Activated T-helper 2 cell treated with anti-CD3 and anti-CD28 coated beads, Interferon-gamma antibody, Interleukin-2, Interleukin-4, amounts not matched to agents 10 μg/mL and 5 μg/mL and 100 μg/mL, durations not matched to agents 14 hours and 24 hours and 36 hours (primary cell): Measurements from ENCODE around the gene RRAS. TPM values are rescaled to one million over a fixed set of nuclear protein-coding genes. Genes with fewer than 3 reads are reported as not detected.

Source experiments
- DNase-seq: peaks from one replicate; pipeline ENCODE4 v3.0.0; 2021; ENCODE audit warnings: low spot score
- H3K27ac Mint-ChIP-seq: one replicate; pipeline ENCODE4 v1.8.0; 2021; ENCODE audit warnings: mixed read lengths
- H3K27me3 Mint-ChIP-seq: one replicate; pipeline ENCODE4 v1.8.0; 2021; ENCODE audit warnings: low read depth, mixed read lengths
- H3K36me3 Mint-ChIP-seq: one replicate; pipeline ENCODE4 v1.8.0; 2021; ENCODE audit warnings: low read depth, mixed read lengths
- H3K4me1 Mint-ChIP-seq: one replicate; pipeline ENCODE4 v1.8.0; 2021; ENCODE audit warnings: low read depth, mixed read lengths
- H3K4me3 Mint-ChIP-seq: one replicate; pipeline ENCODE4 v1.8.0; 2021; ENCODE audit warnings: low read depth, mild to moderate bottlenecking, moderate library complexity, mixed read lengths
- H3K9me3 Mint-ChIP-seq: one replicate; pipeline ENCODE4 v1.8.0; 2021; ENCODE audit warnings: mixed read lengths
- intact Hi-C: fragments of 100-400 bp; cut with micrococcal nuclease; formaldehyde crosslinking; loops from one replicate; pipeline ENCODE4 v1.15.1; 2023
- total RNA-seq: library from RNA; stranded (reverse); gene quantifications from 2 replicates; pipeline ENCODE4 v1.2.3, GENCODE V29; 2022

RRAS gene
- total RNA-seq: 4.9 and 6.2 TPM in 2 replicates

DNA sequence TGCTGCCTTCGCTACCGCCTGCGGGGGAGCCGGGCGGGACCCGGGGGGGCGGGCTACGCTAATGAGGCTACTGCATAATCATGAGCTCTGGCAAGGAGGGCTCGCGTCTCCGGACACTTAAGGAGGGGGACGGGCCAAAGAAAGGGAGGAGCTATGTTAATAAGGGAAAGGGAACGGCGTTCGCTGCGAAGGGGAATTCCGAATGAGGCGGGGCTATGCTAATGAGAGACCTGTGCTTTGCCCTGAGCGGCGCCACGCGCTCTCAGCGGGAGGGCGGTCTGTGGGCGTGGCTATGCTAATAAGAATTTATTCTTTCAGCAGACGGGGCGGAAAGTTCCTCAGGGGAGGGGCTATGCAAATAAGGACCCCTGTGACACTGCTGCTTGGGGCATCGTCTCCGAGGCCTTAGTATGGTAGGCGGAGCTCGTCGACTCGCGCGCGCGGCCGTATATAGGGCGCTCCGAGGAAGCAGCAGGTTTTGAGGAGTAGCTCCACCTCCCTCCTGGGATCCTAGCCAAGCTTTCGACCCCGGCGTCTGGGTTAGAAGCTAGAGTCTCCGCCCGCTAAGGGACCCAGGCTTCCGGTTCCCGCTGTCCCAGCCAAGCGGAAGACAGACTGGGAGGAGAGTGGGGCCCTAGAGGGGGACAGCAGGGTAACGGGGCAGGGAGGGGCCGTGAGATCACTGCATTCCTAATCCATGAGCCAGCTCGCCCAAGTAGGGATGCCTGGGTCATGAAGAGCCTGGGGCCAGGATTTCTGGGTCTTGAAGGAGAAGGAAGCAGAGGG lies at the start of gene RRAS:
Gene RRAS (minus strand): TSS at position 31 of the 786 bp plus-strand sequence. CDS start 45 bp downstream, outside the sequence.
- peaks cover 12% of the 10 kb centered on the region for H3K36me3 Mint-ChIP-seq
- peaks cover 47% of the 10 kb centered on the region for H3K4me1 Mint-ChIP-seq
- no peaks in the 10 kb centered on the region for H3K9me3 Mint-ChIP-seq
- intact Hi-C loops: loop anchor here (1.0 to 2.0 kb wide), 4 partner anchors 47 to 288 kb away; partner anchors contain the start of genes ATF5 and NUP62
- peak; percentile 100 for DNase-seq
- peak within 1 kb of the TSS; percentile 97 for H3K27ac Mint-ChIP-seq
- peaks cover 1% of the 10 kb centered on the region for H3K27me3 Mint-ChIP-seq
- H3K4me3 Mint-ChIP-seq: peak within 1 kb of the TSS; percentile 91

GRCh38 chr19:49689133-49690078 lies 49.5 kb upstream of the RRAS start, which contains the start of gene ADM5:
ADM5 (plus strand) TSS chr19:49689594; CDS start chr19:49689838, 244 bp downstream.
- H3K36me3 Mint-ChIP-seq: peaks cover 44% of the 10 kb centered on the region
- no peak for DNase-seq
- peak within 1 kb of the TSS; percentile 81 for H3K4me3 Mint-ChIP-seq
- peaks cover 12% of the 10 kb centered on the region for H3K4me1 Mint-ChIP-seq
- no peaks in the 10 kb centered on the region for H3K9me3 Mint-ChIP-seq
- H3K27me3 Mint-ChIP-seq: peaks cover 11% of the 10 kb centered on the region
- H3K27ac Mint-ChIP-seq: no peak within 1 kb of the TSS
- intact Hi-C loops: no loop called here

- H3K4me3 Mint-ChIP-seq: no peak overlapping the region
- H3K4me1 Mint-ChIP-seq: peaks cover 12% of the 10 kb centered on the region
- no peak for DNase-seq
- peaks cover 52% of the 10 kb centered on the region for H3K36me3 Mint-ChIP-seq
- H3K27me3 Mint-ChIP-seq: peaks cover 11% of the 10 kb centered on the region
- no peaks in the 10 kb centered on the region for H3K9me3 Mint-ChIP-seq
- H3K27ac Mint-ChIP-seq: no peak overlapping the region
- intact Hi-C loops: no loop called here
Measured at GRCh38 chr19:49688531-49689132, 48.7 kb upstream of the RRAS start.

DNA sequence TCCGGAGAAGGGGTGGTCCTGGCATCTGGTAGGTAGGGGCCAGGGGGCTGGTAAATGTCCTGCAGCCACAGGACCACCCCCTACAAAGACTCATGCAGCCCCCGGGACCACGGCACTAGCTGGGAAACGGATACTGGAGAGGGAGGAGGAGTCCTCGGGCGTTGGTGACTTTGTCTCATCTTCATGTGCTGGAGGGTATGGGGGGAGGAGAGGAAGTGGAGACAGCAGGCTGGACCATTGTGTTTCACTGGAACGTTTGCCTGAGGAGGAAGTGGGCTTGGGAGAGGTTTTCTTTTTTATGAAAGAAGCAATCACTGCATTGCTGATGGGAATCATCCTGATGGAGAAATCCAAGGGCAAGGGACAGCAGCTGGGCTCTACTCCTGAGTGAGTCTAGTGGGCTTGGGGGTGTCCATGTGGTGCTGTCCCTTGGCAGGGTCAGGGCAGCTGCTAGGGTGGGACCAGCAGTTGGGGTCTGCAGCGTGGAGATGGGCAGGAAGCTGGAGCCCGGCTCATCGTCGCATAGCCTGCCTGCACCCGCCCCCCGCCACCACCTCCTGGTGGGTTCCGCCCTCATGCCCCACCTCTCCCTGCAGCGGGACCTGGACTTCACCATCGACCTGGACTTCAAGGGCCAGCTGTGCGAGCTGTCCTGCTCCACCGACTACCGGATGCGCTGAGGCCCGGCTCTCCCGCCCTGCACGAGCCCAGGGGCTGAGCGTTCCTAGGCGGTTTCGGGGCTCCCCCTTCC lies 47.8 kb upstream of the RRAS start:
- no peak for DNase-seq
- H3K4me3 Mint-ChIP-seq: no peak overlapping the region
- peaks cover 11% of the 10 kb centered on the region for H3K27me3 Mint-ChIP-seq
- H3K36me3 Mint-ChIP-seq: peaks cover 60% of the 10 kb centered on the region
- peaks cover 12% of the 10 kb centered on the region for H3K4me1 Mint-ChIP-seq
- no peaks in the 10 kb centered on the region for H3K9me3 Mint-ChIP-seq
- intact Hi-C loops: no loop called here
- no peak overlapping the region for H3K27ac Mint-ChIP-seq

- DNase-seq: no peak
- intact Hi-C loops: no loop called here
- H3K27me3 Mint-ChIP-seq: peaks cover 8% of the 10 kb centered on the region
- H3K4me1 Mint-ChIP-seq: peaks cover 15% of the 10 kb centered on the region
- peaks cover 65% of the 10 kb centered on the region for H3K36me3 Mint-ChIP-seq
- no peaks in the 10 kb centered on the region for H3K9me3 Mint-ChIP-seq
- no peak overlapping the region for H3K4me3 Mint-ChIP-seq
- H3K27ac Mint-ChIP-seq: no peak overlapping the region
Measured at GRCh38 chr19:49687150-49687549, 47.2 kb upstream of the RRAS start.

DNA sequence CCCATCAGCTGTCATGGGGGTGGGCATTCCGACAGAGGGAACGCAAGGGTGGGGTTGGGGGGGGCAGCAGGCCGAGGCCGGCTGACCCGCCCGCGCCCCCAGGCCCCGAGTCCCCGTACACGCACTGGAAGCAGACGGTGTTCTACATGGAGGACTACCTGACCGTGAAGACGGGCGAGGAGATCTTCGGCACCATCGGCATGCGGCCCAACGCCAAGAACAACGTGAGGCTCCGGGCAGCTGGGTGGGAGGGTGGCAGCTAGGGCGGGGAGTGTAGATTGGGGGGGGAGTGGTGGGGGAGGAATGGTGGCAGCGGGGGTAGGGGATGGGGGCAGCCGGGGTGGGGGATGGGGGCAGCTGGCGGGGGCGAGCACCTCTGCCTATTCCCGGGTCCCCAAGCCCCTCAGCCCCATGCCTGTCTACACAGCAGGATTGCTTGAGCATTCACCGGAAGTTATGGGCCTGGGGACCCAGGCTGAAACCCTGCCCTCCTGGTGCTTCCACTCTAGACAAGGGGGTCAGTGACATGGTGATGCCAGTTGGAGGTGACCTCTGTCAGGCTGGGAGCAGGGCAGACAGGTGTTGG lies 46.7 kb upstream of the RRAS start:
- peaks cover 8% of the 10 kb centered on the region for H3K27me3 Mint-ChIP-seq
- H3K36me3 Mint-ChIP-seq: peaks cover 70% of the 10 kb centered on the region
- no peaks in the 10 kb centered on the region for H3K9me3 Mint-ChIP-seq
- H3K4me1 Mint-ChIP-seq: peaks cover 15% of the 10 kb centered on the region
- H3K27ac Mint-ChIP-seq: no peak overlapping the region
- intact Hi-C loops: no loop called here
- DNase-seq: no peak
- no peak overlapping the region for H3K4me3 Mint-ChIP-seq

- Mint-ChIP-seq H3K36me3 (peaks cover 73% of the 10 kb centered on the region), H3K27ac (no peak overlapping the region)
Measured at GRCh38 chr19:49685845-49686332, 45.9 kb upstream of the RRAS start.

GRCh38 chr19:49684983-49685553 lies 45.1 kb upstream of the RRAS start:
- intact Hi-C loops: no loop called here
- Mint-ChIP-seq H3K4me1 (peaks cover 8% of the 10 kb centered on the region), H3K36me3 (peaks cover 74% of the 10 kb centered on the region), H3K4me3 (no peak overlapping the region), H3K27me3 (no peaks in the 10 kb centered on the region), H3K9me3 (no peaks in the 10 kb centered on the region), H3K27ac (no peak overlapping the region)
- no peak for DNase-seq

More at GRCh38 chr19:49685845-49686332, 45.9 kb upstream of the RRAS start:
- H3K4me1 Mint-ChIP-seq: peaks cover 12% of the 10 kb centered on the region
- intact Hi-C loops: no loop called here
- H3K27me3 Mint-ChIP-seq: peaks cover 7% of the 10 kb centered on the region
- H3K9me3 Mint-ChIP-seq: no peaks in the 10 kb centered on the region
- no peak overlapping the region for H3K4me3 Mint-ChIP-seq
- no peak for DNase-seq

DNA sequence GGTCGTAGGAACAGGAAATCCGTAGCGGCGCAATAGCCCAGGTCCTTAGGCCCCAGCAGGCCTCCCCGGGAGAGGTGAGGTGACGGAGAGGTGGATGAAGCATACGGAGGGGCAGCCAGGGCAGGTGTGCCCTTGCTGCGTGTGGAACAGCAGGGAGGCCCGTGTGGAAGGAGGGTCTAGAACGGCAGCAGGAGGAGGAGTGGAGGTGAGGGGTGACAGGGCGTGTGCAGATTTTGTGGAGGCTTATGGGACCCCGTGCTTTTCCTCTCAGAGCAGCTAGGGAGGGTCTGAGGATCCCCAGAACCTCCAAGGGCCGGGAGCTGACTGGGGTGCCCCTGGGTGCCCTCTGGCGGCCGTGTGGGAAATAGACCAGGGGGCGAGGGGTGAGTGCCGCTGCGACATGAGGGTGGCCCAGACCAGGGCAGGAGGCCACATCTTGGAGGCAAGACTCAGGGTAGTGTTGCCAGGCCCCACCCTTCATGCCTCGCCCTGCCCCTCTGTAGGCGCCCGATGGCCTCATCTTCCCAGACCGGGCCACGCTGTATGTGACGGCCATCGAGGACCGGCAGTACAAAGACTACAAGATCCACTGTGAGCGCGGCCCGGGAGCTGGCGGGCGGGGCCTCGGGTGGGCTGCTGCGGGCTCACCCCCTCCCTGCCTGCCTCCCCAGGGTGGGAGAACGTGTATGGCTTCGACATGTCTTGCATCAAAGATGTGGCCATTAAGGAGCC lies 44.5 kb upstream of the RRAS start:
- no peak for DNase-seq
- peaks cover 74% of the 10 kb centered on the region for H3K36me3 Mint-ChIP-seq
- intact Hi-C loops: no loop called here
- no peak overlapping the region for H3K4me3 Mint-ChIP-seq
- H3K27ac Mint-ChIP-seq: no peak overlapping the region
- peaks cover 12% of the 10 kb centered on the region for H3K4me1 Mint-ChIP-seq
- no peaks in the 10 kb centered on the region for H3K27me3 Mint-ChIP-seq
- H3K9me3 Mint-ChIP-seq: no peaks in the 10 kb centered on the region

GRCh38 chr19:49683814-49684250 lies 43.9 kb upstream of the RRAS start:
- H3K4me1 Mint-ChIP-seq: peaks cover 12% of the 10 kb centered on the region
- no peaks in the 10 kb centered on the region for H3K9me3 Mint-ChIP-seq
- no peak overlapping the region for H3K4me3 Mint-ChIP-seq
- no peak for DNase-seq
- intact Hi-C loops: no loop called here
- no peaks in the 10 kb centered on the region for H3K27me3 Mint-ChIP-seq
- peaks cover 72% of the 10 kb centered on the region for H3K36me3 Mint-ChIP-seq
- no peak overlapping the region for H3K27ac Mint-ChIP-seq

GRCh38 chr19:49682274-49682673 lies 42.3 kb upstream of the RRAS start:
- Mint-ChIP-seq H3K4me1 (peaks cover 19% of the 10 kb centered on the region), H3K36me3 (peaks cover 66% of the 10 kb centered on the region), H3K27ac (no peak overlapping the region), H3K4me3 (no peak overlapping the region), H3K27me3 (no peaks in the 10 kb centered on the region), H3K9me3 (no peaks in the 10 kb centered on the region)
- DNase-seq: no peak
- intact Hi-C loops: no loop called here
